SK-N-SH treated with all-trans-retinoic acid at 6 μM for 48 hours (cell line): ENCODE measurements around the gene UBA1.

Source experiments
- ATAC-seq: fragments of 200-7000 bp; cut with Tn5 transposase; 3 replicates; pipeline ENCODE4 v1.9.1; 2020; ENCODE audit warnings: mild to moderate bottlenecking, moderate library complexity
- ARNTL ChIP-seq: fragments of 450-650 bp; formaldehyde crosslinking; IDR thresholded peaks from 2 replicates; pipeline ENCODE4 v1.5.0; 2020; ENCODE audit warnings: low read depth, mild to moderate bottlenecking, moderate library complexity, borderline replicate concordance
- BACH2 ChIP-seq: fragments of 250-450 bp; sonication (Bioruptor Pico); IDR thresholded peaks from 2 replicates; pipeline ENCODE4 v1.9.0; 2021; ENCODE audit warnings: mild to moderate bottlenecking, borderline replicate concordance
- CSDC2 ChIP-seq: fragments of 250-450 bp; sonication (Bioruptor Pico); IDR thresholded peaks from 2 replicates; pipeline ENCODE4 v1.5.0; 2020; ENCODE audit warnings: mild to moderate bottlenecking, moderate library complexity
- ESRRG ChIP-seq: fragments of 250-450 bp; sonication (Bioruptor Pico); IDR thresholded peaks from 2 replicates; pipeline ENCODE4 v1.6.1; 2021; ENCODE audit warnings: mild to moderate bottlenecking
- GLIS3 ChIP-seq: fragments of 250-450 bp; sonication (Bioruptor Pico); IDR thresholded peaks from 2 replicates; pipeline ENCODE4 v1.5.0; 2020; ENCODE audit warnings: mild to moderate bottlenecking, moderate library complexity
- ISL1 ChIP-seq: fragments of 250-450 bp; sonication (Bioruptor Pico); IDR thresholded peaks from 2 replicates; pipeline ENCODE4 v2.1.2; 2022; ENCODE audit warnings: mild to moderate bottlenecking, moderate library complexity
- RARB ChIP-seq: fragments of 250-450 bp; sonication (Bioruptor Pico); IDR thresholded peaks from 2 replicates; pipeline ENCODE4 v1.8.0; 2021; ENCODE audit warnings: mild to moderate bottlenecking, moderate library complexity
- SNAI2 ChIP-seq: fragments of 250-450 bp; sonication (Bioruptor Pico); IDR thresholded peaks from 2 replicates; pipeline ENCODE4 v1.5.0; 2020; ENCODE audit warnings: mild to moderate bottlenecking, moderate library complexity
- TCF4 ChIP-seq: fragments of 250-450 bp; sonication (Bioruptor Pico); IDR thresholded peaks from 2 replicates; pipeline ENCODE4 v1.8.0; 2021; ENCODE audit warnings: mild to moderate bottlenecking, moderate library complexity, borderline replicate concordance
- TOX ChIP-seq: fragments of 250-450 bp; sonication (Bioruptor Pico); IDR thresholded peaks from 2 replicates; pipeline ENCODE4 v1.8.0; 2021; ENCODE audit warnings: mild to moderate bottlenecking, moderate library complexity, borderline replicate concordance
- ZC3H10 ChIP-seq: fragments of 250-450 bp; sonication (Bioruptor Pico); IDR thresholded peaks from 2 replicates; pipeline ENCODE4 v1.5.1; 2021; ENCODE audit warnings: mild to moderate bottlenecking, moderate library complexity
- ZFP3 ChIP-seq: fragments of 250-450 bp; sonication (Bioruptor Pico); IDR thresholded peaks from 2 replicates; pipeline ENCODE4 v1.5.0; 2020; ENCODE audit warnings: mild to moderate bottlenecking, moderate library complexity
- ZFP30 ChIP-seq: fragments of 450-650 bp; formaldehyde crosslinking; IDR thresholded peaks from 2 replicates; pipeline ENCODE4 v1.5.0; 2022; ENCODE audit warnings: mild to moderate bottlenecking, moderate library complexity
- ZNF565 ChIP-seq: fragments of 450-650 bp; formaldehyde crosslinking; conservative IDR thresholded peaks from 2 replicates; pipeline ENCODE4 v1.5.0; 2020; ENCODE audit warnings: low read depth, mild to moderate bottlenecking, moderate library complexity
- ZNF70 ChIP-seq: fragments of 450-650 bp; formaldehyde crosslinking; IDR thresholded peaks from 2 replicates; pipeline ENCODE4 v1.5.0; 2020; ENCODE audit warnings: mild to moderate bottlenecking, moderate library complexity
- ZNF8 ChIP-seq: fragments of 450-650 bp; formaldehyde crosslinking; IDR thresholded peaks from 2 replicates; pipeline ENCODE4 v1.5.0; 2020; ENCODE audit warnings: mild to moderate bottlenecking, moderate library complexity
- TF ChIP-seq, protein P1 (sequence below): fragments of 250-450 bp; sonication (Bioruptor Pico); IDR thresholded peaks from 2 replicates; pipeline ENCODE4 v1.8.0; 2020; ENCODE audit warnings: mild to moderate bottlenecking, moderate library complexity, borderline replicate concordance
- TF ChIP-seq, protein P2 (sequence below): fragments of 250-450 bp; sonication (Bioruptor Pico); IDR thresholded peaks from 2 replicates; pipeline ENCODE4 v1.5.0; 2020; ENCODE audit warnings: mild to moderate bottlenecking, moderate library complexity
- TF ChIP-seq, protein P3 (sequence below): fragments of 250-450 bp; sonication (Bioruptor Pico); IDR thresholded peaks from 2 replicates; pipeline ENCODE4 v1.8.0; 2021; ENCODE audit warnings: low read depth, mild to moderate bottlenecking, moderate library complexity, borderline replicate concordance
- TF ChIP-seq, protein P4 (sequence below): fragments of 250-450 bp; sonication (Bioruptor Pico); IDR thresholded peaks from 2 replicates; pipeline ENCODE4 v1.5.1; 2021; ENCODE audit warnings: mild to moderate bottlenecking, moderate library complexity
- TF ChIP-seq, protein P5 (sequence below): fragments of 250-450 bp; sonication (Bioruptor Pico); IDR thresholded peaks from 2 replicates; pipeline ENCODE4 v1.5.1; 2020; ENCODE audit warnings: low read depth, mild to moderate bottlenecking, moderate library complexity

Gene UBA1

DNA sequence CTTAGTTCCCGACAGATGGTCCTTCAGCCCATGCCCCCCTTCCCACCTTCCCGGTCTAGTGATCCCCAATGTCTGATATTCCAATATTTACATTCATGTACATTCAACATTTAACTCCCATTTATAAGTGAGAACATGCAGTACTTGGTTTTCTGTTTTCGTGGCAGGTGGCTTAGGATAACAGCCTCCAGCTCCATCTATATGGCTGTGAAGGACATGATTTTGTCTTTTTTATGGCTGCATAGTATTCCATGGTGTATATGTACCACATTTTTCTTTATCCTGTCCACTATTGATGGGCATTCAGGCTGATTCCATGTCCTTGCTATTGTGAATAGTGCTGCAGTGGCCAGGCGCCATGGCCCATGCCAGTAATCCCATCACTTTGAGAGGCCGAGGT lies 34.8 kb upstream of the UBA1 start:
- ATAC-seq = no peak
- TF ChIP-seq TCF4 (CRISPR knock-in tag) (no peak), ZNF8 (0 out of 2 replicates have a peak, but pooled peaks have one; percentile 26)

DNA sequence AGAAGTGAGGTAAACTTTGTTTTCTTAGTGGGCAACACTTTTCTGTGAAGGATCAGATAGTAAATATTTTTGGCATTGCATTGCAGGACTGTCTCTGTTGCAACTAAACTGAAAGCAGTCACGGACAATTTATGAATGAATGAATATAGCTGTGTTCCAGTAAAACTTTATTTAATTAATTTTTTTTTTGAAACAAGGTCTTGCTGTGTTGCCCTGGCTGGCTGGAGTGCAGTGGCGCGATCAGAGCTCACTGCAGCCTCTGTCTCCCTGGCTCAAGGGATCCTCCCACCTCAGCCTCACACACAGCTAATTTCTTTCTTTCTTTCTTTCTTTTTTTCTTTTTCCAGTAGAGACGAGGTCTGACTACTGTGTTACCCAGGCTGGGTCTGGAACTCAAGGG lies 32.8 kb upstream of the UBA1 start:
- no peak for TF ChIP-seq ARNTL (CRISPR knock-in tag)
- TF ChIP-seq ZNF70 (CRISPR knock-in tag) = no peak
- TF ChIP-seq, protein P1, sequence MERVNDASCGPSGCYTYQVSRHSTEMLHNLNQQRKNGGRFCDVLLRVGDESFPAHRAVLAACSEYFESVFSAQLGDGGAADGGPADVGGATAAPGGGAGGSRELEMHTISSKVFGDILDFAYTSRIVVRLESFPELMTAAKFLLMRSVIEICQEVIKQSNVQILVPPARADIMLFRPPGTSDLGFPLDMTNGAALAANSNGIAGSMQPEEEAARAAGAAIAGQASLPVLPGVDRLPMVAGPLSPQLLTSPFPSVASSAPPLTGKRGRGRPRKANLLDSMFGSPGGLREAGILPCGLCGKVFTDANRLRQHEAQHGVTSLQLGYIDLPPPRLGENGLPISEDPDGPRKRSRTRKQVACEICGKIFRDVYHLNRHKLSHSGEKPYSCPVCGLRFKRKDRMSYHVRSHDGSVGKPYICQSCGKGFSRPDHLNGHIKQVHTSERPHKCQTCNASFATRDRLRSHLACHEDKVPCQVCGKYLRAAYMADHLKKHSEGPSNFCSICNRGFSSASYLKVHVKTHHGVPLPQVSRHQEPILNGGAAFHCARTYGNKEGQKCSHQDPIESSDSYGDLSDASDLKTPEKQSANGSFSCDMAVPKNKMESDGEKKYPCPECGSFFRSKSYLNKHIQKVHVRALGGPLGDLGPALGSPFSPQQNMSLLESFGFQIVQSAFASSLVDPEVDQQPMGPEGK (CRISPR knock-in tag) = no peak
- no peak for TF ChIP-seq ISL1 (CRISPR knock-in tag)
- no peak for TF ChIP-seq ZFP30
- TF ChIP-seq, protein P2, sequence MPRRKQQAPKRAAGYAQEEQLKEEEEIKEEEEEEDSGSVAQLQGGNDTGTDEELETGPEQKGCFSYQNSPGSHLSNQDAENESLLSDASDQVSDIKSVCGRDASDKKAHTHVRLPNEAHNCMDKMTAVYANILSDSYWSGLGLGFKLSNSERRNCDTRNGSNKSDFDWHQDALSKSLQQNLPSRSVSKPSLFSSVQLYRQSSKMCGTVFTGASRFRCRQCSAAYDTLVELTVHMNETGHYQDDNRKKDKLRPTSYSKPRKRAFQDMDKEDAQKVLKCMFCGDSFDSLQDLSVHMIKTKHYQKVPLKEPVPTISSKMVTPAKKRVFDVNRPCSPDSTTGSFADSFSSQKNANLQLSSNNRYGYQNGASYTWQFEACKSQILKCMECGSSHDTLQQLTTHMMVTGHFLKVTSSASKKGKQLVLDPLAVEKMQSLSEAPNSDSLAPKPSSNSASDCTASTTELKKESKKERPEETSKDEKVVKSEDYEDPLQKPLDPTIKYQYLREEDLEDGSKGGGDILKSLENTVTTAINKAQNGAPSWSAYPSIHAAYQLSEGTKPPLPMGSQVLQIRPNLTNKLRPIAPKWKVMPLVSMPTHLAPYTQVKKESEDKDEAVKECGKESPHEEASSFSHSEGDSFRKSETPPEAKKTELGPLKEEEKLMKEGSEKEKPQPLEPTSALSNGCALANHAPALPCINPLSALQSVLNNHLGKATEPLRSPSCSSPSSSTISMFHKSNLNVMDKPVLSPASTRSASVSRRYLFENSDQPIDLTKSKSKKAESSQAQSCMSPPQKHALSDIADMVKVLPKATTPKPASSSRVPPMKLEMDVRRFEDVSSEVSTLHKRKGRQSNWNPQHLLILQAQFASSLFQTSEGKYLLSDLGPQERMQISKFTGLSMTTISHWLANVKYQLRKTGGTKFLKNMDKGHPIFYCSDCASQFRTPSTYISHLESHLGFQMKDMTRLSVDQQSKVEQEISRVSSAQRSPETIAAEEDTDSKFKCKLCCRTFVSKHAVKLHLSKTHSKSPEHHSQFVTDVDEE (CRISPR knock-in tag) = no peak
- TF ChIP-seq, protein P3, sequence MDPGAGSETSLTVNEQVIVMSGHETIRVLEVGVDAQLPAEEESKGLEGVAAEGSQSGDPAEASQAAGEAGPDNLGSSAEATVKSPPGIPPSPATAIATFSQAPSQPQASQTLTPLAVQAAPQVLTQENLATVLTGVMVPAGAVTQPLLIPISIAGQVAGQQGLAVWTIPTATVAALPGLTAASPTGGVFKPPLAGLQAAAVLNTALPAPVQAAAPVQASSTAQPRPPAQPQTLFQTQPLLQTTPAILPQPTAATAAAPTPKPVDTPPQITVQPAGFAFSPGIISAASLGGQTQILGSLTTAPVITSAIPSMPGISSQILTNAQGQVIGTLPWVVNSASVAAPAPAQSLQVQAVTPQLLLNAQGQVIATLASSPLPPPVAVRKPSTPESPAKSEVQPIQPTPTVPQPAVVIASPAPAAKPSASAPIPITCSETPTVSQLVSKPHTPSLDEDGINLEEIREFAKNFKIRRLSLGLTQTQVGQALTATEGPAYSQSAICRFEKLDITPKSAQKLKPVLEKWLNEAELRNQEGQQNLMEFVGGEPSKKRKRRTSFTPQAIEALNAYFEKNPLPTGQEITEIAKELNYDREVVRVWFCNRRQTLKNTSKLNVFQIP = no peak
- no peak for TF ChIP-seq TCF4 (CRISPR knock-in tag)
- no peak for TF ChIP-seq RARB (CRISPR knock-in tag)
- TF ChIP-seq, protein P4, sequence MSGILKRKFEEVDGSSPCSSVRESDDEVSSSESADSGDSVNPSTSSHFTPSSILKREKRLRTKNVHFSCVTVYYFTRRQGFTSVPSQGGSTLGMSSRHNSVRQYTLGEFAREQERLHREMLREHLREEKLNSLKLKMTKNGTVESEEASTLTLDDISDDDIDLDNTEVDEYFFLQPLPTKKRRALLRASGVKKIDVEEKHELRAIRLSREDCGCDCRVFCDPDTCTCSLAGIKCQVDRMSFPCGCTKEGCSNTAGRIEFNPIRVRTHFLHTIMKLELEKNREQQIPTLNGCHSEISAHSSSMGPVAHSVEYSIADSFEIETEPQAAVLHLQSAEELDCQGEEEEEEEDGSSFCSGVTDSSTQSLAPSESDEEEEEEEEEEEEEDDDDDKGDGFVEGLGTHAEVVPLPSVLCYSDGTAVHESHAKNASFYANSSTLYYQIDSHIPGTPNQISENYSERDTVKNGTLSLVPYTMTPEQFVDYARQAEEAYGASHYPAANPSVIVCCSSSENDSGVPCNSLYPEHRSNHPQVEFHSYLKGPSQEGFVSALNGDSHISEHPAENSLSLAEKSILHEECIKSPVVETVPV (CRISPR knock-in tag) = no peak
- no peak for TF ChIP-seq BACH2 (CRISPR knock-in tag)
- TF ChIP-seq ZC3H10 = no peak
- no peak for TF ChIP-seq SNAI2 (CRISPR knock-in tag)
- no peak for TF ChIP-seq ZFP3 (CRISPR knock-in tag)
- TF ChIP-seq ZNF565 (CRISPR knock-in tag) = no peak
- TF ChIP-seq TOX (CRISPR knock-in tag) = no peak
- no peak for TF ChIP-seq CSDC2
- ATAC-seq = no peak

DNA sequence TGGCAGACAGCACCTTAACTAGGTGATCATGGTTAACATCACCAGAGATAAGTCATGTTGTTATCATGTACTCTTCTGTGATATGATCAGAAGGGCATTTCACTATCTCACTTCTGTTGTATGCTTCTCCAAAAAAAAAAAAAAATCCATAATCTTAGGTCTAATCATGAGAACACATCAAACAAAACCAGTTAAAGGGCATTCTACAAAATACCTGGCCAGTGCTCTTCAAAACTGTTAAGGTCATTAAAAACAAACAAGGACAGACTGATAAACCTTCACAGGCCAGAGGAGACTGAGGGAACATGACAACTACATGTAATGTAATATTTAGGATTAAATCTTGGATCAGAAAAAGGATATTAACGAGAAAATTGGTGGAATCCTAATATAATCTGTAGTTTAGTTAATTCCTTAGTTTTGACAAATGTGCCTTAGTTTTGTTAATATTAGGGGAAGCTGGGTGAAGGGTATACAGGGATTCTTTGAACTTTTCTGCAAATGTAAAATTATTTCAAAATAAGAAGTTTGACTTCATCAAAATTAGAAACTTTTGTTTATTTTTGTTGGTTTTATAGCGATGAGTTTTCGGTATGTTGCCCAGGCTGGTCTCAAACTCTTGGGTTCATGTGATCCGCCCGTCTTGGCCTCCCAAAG lies 30.6 kb upstream of the UBA1 start:
- ATAC-seq = no peak
- TF ChIP-seq, protein P2 (CRISPR knock-in tag) = no peak
- no peak for TF ChIP-seq GLIS3
- TF ChIP-seq ZNF70 (CRISPR knock-in tag) = no peak
- no peak for TF ChIP-seq BACH2 (CRISPR knock-in tag)
- no peak for TF ChIP-seq RARB (CRISPR knock-in tag)
- TF ChIP-seq, protein P4 (CRISPR knock-in tag) = no peak
- TF ChIP-seq ZFP30 = no peak
- no peak for TF ChIP-seq TCF4 (CRISPR knock-in tag)
- TF ChIP-seq, protein P3 = no peak
- no peak for TF ChIP-seq ZFP3 (CRISPR knock-in tag)
- no peak for TF ChIP-seq ISL1 (CRISPR knock-in tag)
- no peak for TF ChIP-seq ESRRG (CRISPR knock-in tag)
- no peak for TF ChIP-seq ZC3H10
- TF ChIP-seq, protein P5, sequence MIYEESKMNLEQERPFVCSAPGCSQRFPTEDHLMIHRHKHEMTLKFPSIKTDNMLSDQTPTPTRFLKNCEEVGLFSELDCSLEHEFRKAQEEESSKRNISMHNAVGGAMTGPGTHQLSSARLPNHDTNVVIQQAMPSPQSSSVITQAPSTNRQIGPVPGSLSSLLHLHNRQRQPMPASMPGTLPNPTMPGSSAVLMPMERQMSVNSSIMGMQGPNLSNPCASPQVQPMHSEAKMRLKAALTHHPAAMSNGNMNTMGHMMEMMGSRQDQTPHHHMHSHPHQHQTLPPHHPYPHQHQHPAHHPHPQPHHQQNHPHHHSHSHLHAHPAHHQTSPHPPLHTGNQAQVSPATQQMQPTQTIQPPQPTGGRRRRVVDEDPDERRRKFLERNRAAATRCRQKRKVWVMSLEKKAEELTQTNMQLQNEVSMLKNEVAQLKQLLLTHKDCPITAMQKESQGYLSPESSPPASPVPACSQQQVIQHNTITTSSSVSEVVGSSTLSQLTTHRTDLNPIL (CRISPR knock-in tag) = no peak
- TF ChIP-seq, all 23 proteins: peak for 0
